HG03460 (cell line): ENCODE measurements around the gene CCIN.

Source experiments
- ATAC-seq: cut with Tn5 transposase; IDR thresholded peaks from one replicate; pipeline ENCODE4 v1.9.1; 2021; ENCODE audit not compliant: unreplicated experiment

Gene CCIN

DNA sequence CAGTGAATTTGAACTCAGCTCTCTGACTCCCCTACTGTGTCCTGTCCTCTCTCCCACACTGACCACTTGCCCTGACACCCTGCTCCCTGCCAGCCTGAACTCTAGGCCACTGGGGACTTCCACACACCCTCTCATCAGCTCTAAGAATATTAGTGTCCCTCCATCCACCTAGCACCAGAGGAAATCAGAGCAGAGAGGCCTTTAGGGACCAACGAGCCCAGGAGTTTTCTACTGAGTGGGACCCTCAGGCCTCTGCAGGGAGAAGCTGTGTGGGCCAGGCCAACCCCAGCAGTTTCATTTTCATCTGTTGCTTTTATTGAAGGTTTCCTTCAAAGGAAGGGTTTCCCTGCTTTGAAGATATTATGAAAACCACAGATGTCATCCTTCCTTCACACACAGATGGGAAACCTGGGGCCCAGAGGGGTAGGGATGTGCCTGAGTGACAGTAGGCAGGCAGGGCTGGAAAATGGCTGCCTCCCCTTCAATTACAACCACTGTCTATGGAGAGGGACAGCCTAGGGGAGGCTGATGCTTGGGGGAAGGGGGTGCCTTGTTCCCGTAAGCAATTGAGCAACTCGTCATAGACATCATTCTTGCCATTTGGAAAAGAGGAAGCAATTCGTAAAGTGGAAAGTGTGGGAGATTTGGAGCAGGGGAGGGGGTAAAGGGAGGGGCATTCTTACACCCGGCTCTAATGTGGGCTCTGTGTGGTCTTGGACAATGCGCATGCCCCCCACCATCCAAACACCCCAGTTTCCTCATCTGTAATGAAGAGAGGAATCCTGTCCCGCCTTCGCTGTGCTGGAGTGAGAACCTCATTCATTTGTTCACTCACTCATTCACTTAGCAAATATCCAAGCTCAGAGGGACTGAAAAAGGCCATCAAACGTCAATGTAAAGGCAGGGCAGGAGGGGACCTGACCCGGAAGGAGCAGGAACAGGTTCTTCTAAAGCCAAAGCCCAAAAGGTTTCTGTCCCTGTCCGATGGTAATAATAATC lies 28.8 kb upstream of the CCIN start:
- no peak for ATAC-seq

- ATAC-seq: no peak
Measured at GRCh38 chr9:36141288-36141687, 27.9 kb upstream of the CCIN start.

- ATAC-seq: no peak
Measured at GRCh38 chr9:36141761-36142160, 27.4 kb upstream of the CCIN start.

DNA sequence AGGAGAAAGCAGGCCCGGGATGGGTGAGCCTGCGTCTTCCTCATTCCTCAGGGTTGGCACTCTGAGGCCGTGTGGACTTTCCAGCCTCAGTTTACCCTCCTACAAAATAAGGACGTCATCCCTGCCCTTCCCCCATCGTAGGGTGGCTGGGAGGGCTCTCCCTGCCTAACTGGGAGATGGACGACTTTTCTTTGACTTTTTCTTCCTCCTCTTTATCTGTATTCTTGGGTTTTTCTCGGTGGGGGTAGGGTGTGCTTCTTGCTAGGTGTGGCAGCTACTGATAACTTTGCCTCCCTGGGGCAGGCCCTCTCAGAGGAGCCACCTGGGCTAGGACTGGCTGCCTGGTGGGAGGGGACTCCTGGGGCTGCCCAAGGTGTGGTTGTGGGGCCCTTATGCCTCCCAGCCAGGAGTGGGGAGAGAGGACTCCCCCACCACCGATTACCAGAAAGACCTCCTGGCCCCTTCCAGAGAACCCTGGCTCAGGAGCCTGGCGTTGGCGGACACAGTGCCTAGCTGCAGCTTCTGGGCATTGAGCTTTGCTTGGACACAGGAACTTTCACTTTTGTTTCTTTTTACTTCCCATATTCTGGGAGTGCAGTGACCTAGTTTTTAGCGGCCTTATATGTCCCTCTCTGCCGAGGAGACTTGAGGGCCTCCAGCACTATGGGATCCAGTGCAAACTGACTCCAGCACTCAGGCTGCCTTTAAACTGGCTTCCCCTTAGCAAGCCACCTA lies 26.5 kb upstream of the CCIN start:
- no peak for ATAC-seq

GRCh38 chr9:36143245-36143641 lies 25.9 kb upstream of the CCIN start:
- no peak for ATAC-seq

DNA sequence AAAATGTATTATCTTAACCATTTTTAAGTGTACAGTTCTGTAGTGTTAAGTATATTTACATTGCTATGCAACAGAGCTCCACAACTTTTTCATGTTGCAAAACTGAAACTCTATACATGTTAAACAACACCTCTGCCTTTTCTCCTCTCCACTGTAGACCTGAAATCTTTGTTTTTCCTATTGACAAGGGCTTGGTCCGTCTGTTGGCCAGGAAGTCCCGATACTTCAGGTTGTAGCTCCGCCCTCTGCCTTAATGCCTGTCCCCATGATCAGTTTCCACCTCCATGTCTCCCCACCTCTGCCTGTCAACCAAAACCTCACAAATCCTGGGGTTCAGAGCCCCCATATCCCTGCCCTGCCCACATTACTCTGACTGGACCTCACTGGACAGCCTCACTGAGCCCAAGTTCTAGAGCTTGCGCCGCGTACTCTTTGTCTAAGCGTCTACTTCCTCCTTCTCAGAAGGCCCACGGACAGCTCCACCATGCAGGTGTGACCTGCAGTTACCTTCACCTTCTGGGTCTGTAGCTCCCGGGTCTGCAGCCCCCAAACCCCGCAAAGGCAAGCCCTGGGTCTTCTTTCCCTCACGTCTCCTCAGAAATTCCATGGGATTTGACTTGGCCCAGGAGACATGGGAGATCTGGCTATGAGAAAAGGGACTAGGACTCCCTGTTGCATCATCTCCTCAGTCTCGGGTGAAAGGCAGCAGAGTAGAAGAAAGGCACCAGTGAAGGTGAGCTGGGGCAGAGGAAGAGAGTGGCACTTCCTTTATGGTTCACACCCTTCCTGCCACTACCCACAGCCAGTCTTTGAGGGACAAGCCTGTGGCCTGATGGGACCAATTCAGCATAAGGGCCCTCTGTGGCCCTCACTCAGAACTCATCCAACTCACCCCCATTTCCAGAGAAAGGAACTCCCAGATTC lies 24.6 kb upstream of the CCIN start:
- ATAC-seq: no peak

DNA sequence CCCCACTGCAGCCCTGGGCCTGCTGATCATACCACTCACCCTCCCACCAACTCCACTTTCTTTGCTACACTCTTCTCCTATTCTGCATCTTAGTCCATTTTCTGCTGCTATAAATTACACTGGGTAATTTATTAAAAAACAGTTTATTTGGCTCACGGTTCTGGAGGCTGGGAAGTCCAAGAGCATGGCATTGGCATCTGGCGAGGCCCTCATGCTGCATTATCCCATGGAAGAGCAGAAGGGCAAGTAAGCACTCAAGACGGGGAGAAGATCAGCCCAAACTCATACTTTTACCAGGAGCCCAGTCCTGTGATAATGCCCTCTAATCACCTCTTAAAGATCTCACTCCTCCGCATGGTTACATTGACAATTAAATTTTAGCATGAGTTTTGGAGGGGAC lies 23.2 kb upstream of the CCIN start:
- no peak for ATAC-seq

DNA sequence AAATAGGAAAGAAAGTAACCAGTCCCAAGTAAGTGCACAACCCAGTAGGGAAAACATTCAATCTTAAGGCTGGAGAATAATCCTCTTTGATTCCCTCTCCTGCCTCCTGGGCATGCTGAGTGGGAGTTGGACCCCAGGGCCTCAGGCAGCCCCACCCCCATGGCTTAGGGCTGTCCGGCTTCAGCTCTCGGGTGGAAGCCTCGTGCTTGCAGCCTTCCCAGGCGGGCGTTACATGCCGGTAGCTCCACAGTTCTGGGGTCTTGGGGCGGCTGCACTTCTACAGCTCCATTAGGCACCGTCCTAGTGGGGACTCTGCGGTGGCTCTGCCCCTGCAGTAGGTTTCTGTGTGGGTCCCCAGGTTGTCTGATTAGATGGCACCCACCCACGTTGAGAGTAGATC lies 22.5 kb upstream of the CCIN start:
- ATAC-seq: no peak

DNA sequence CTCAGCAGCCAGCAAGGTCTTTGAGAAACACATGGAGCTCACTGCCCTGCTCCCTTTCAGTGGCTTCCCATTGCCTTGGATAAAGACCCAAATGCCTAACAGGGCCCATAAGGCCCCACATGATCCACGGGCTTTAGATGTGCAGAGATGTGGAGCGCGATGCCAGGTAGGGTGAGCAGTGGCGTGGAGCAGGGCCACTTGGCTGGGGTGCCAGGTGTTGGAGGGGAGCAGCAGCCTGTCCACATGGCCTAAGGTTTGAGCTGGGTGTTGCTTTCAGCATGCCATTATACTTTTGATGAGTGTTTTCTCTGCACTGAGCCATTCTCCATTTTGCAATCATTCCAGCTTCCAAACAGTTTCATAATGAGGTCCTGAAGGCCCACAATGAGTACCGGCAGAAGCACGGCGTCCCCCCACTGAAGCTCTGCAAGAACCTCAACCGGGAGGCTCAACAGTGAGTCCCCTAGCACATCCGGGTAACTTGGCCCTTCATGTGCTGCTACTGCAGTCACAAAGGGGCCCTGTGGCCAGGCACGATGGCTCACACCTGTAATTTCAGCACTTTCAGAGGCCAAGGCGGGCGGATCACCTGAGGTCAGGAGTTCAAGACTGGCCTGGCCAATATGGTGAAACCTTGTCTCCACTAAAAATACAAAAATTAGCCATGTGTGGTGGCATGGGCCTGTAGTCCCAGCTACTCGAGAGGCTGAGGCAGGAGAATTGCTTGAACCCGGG lies 21.6 kb upstream of the CCIN start:
- no peak for ATAC-seq

GRCh38 chr9:36148311-36149051 lies 20.7 kb upstream of the CCIN start:
- peak; percentile 31 for ATAC-seq

GRCh38 chr9:36149197-36149596 lies 20.0 kb upstream of the CCIN start:
- no peak for ATAC-seq

DNA sequence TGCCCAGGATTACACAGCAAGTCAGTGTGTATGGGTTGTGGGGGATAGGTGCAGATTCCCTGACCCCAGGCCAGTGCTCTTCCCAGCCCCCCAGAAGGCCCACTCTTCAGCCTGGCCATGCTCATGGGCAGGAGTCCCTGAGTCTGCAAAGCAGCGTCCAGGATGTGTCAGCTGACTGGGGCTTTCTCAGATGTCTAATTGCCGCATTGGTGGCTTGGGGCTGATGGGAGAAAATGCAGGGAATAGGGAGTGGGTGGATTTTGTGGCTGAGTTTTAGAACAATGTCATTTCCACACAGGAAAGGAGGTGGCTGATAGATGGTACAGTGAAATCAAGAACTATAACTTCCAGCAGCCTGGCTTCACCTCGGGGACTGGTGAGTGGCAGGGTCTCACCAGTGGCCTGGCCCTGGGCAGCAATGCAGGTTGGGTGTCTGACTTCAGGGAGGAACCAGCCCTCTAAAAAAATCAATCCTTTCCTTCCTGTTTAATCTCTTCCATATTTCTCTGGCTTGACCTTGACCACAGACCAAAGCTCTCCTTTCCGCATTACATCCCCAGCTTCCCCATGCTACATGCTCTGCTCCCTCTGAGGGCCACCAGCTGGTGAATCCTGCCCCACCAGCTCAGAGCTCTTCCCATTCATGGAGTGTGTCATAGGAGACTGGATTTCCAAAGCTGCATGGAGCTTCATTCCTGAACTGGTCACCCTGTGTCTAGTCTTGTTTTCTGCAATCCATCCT lies 18.4 kb upstream of the CCIN start:
- ATAC-seq: no peak

DNA sequence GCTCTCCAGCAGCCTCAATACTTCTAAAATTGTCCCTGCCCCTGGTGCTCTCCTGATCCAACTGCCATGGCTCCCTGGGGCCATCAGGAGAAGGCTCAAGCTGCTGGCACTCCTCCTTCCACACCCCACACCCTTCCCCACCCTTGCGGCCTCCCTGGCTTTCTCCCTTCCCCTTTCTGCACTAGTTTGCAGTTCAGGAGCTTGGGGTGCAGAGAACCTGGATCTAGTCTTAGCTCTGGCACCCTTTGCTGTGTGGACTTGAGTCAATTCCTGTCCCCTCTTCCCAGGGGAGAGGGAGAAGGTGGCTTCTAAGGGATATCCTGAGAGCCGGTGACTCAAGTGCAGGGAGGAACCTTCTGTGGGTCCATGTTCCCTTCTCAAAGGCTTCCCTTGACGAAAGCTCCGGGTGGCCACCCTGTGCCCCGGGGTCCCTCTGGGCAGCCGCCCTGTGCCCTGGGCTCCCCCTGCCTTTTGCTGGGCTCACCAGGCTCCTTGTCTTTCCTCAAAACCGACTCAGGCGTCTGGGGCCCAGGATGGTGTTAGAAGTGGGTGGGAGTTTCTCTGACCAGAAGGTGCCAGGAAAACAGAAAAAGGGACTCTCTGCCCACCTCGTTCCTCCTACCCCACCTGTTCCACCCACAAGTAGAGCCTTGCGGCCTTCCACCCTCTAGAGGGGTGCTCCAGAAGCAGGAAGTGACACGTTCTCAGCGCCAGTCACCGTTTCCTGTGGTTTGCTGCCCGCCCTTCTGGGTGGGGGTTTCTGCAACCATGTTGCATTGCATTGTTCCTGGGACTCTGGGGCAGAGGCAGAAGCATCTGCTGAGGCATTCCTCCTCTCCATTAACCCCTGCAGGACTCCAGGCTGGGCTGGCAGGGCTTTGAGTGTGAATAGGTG lies 17.6 kb upstream of the CCIN start:
- ATAC-seq: peak; percentile 85

DNA sequence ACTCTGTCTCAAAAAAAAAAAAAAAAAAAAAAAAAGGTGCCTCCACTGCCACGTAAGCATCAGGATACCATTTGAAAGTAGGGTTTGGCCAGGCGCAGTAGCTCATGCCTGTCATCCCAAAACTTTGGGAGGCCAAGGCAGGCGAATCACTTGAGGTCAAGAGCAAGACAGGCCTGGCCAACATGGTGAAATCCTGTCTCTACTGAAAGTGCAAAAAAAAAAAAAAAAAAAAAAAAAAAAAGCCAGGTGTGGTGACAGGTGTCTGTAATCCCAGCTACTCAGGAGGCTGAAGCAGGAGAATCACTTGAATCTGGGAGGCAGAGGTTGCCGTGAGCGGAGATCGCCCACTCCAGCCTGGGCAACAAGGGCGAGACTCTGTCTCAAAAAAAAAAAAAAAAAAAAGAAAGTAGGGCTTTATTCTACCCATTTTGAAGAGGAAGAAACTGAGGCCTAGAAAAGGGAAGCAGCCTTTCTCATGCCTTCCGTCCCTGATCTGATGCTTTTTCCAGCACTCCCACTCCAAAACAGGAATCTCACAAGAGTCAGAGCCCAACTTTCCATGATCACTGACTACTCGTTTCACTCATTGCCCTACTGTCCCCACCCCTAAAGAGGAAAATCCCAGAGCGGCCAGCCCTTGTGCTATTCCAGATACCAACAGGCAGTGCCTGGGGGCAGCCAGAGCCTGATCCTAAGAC lies 16.3 kb upstream of the CCIN start:
- no peak for ATAC-seq

DNA sequence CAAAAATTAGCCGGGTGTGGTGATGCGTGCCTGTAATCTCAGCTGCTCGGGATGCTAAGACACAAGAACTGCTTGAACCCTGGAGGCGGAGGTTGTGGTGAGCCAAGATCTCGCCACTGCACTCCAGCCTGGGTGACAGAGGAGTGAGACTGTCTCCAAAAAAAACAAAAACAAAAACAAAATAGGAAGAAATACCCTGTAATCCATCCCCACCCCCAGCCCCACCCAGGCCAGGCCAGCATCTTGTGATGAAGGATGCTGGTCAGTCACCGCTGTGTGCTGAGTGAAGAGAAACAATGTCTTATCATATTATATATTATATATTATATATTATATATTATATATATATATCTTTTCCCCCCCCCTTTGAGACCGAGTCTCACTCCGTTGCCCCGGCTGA lies 15.4 kb upstream of the CCIN start:
- no peak for ATAC-seq

DNA sequence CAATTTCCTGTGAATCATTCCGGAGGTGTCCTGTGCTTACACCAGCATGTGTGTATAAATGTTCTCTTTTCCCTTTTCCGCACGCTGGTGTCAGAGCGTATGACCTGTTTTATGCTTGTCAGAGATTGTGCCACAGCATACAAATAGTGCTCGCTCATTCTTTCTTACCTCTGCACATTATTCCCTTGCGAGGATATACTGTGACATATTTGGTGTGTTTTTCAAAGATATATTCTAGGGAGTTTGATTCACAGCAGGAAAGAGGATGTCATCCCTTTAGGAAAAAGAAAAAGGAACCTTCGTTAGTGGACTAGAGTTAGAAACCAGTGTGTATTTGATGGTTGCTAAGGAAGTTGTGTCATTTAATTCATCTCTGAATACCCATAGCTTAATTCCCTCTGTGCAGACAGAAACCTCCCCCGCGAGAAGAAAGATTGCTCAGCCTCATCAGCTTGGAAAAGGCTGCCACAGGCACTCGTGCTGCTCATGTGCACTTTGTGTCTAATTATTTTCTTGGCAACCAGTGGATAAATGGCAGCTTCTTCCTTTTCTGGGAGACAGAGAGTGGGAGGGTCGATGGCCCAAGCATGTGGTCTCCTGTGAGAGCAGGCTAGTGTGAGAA lies 14.7 kb upstream of the CCIN start:
- no peak for ATAC-seq

GRCh38 chr9:36156116-36156515 lies 13.1 kb upstream of the CCIN start:
- no peak for ATAC-seq
